MM.1S (cell line): ENCODE measurements around the gene ADCK1.

ENCODE experiments used
- DNase-seq: peaks from one replicate; pipeline ENCODE4 v3.0.0-alpha.2; 2015
- H2AFZ ChIP-seq: fragments of 300-600 bp; sonication (generic); 2 replicates; pipeline ENCODE4 v1.6.0; 2016; ENCODE audit warnings: antibody characterized with exemption, low read length
- H3F3A ChIP-seq: fragments of 300-600 bp; sonication (generic); 2 replicates; pipeline ENCODE4 v1.6.1; 2016; ENCODE audit warnings: mild to moderate bottlenecking, antibody characterized with exemption, low read length, moderate library complexity, mixed read lengths; ENCODE audit not compliant: insufficient read depth
- H3K27ac ChIP-seq: fragments of 300-600 bp; sonication (generic); 2 replicates; pipeline ENCODE4 v1.5.1; 2016; ENCODE audit warnings: mild to moderate bottlenecking, low read length
- H3K27me3 ChIP-seq: fragments of 300-600 bp; sonication (generic); replicated peaks from 2 replicates; pipeline ENCODE4 v1.6.0; 2016; ENCODE audit warnings: low read length; ENCODE audit not compliant: insufficient read depth
- H3K36me3 ChIP-seq: fragments of 300-600 bp; sonication (generic); replicated peaks from 2 replicates; pipeline ENCODE4 v1.6.1; 2016; ENCODE audit warnings: mild to moderate bottlenecking, low read length, mixed read lengths; ENCODE audit not compliant: insufficient read depth
- H3K4me1 ChIP-seq: fragments of 300-600 bp; sonication (generic); 2 replicates; pipeline ENCODE4 v1.6.1; 2016; ENCODE audit warnings: low read length, mixed read lengths
- H3K4me2 ChIP-seq: fragments of 300-600 bp; sonication (generic); 2 replicates; pipeline ENCODE4 v1.6.0; 2016; ENCODE audit warnings: low read depth, low read length
- H3K4me3 ChIP-seq: fragments of 300-600 bp; sonication (generic); 2 replicates; pipeline ENCODE4 v1.5.1; 2016; ENCODE audit warnings: low read length, mixed read lengths
- H3K79me2 ChIP-seq: fragments of 300-600 bp; sonication (generic); 2 replicates; pipeline ENCODE4 v1.6.1; 2016; ENCODE audit warnings: mixed run types, low read length, mixed read lengths
- H3K9ac ChIP-seq: fragments of 300-600 bp; sonication (generic); 2 replicates; pipeline ENCODE4 v1.6.1; 2016; ENCODE audit warnings: low read length, mixed read lengths
- H3K9me2 ChIP-seq: fragments of 300-600 bp; sonication (generic); replicated peaks from 2 replicates; pipeline ENCODE4 v1.6.1; 2016; ENCODE audit warnings: mild to moderate bottlenecking, low read length, mixed read lengths; ENCODE audit not compliant: insufficient read depth
- H3K9me3 ChIP-seq: fragments of 300-600 bp; sonication (generic); replicated peaks from 2 replicates; pipeline ENCODE4 v1.6.1; 2016; ENCODE audit warnings: mild to moderate bottlenecking, low read length, mixed read lengths; ENCODE audit not compliant: insufficient read depth
- H4K20me1 ChIP-seq: fragments of 300-600 bp; sonication (generic); 2 replicates; pipeline ENCODE4 v1.6.1; 2016; ENCODE audit warnings: mild to moderate bottlenecking, low read length, moderate library complexity, mixed read lengths; ENCODE audit not compliant: insufficient read depth
- EZH2 ChIP-seq: fragments of 300-600 bp; sonication (generic); optimal IDR thresholded peaks from 2 replicates; pipeline ENCODE3; 2017; ENCODE audit warnings: low read depth, mild to moderate bottlenecking, antibody characterized with exemption, low read length, mixed read lengths
- EZH2phosphoT487 ChIP-seq: fragments of 300-600 bp; sonication (generic); IDR thresholded peaks from 2 replicates; pipeline ENCODE4 v1.6.1; 2018; ENCODE audit warnings: antibody characterized with exemption, low read length
- TF ChIP-seq, protein P1 (sequence below): fragments of 300-600 bp; sonication (generic); IDR thresholded peaks from 2 replicates; pipeline ENCODE4 v1.5.1; 2016; ENCODE audit warnings: antibody characterized with exemption, low read length, mixed read lengths

The ADCK1 gene

DNA sequence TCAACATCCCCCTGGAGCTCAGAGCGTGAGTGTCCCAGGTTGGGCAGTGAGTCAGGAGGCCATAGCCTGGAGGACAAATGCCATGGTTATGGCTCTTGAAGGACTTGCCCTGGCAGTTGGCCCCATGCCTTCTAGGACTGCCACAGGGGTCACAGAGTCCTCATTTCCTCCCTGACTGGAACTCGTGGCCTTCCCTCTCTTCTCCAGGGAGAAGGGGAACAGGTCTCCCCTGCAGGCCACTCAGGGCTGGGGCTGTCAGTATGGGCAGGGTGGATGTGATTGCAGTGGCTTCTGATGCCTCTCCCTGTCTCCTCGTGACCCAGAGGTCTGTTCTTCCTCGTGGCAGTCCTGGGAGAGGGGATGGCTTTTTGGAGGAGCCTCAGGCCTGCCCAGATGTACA is 70.7 kb downstream of the ADCK1 start:
- H3K4me3 ChIP-seq = no peak overlapping the region
- H3K9me3 ChIP-seq = no peaks in the 10 kb centered on the region
- TF ChIP-seq, protein P1, sequence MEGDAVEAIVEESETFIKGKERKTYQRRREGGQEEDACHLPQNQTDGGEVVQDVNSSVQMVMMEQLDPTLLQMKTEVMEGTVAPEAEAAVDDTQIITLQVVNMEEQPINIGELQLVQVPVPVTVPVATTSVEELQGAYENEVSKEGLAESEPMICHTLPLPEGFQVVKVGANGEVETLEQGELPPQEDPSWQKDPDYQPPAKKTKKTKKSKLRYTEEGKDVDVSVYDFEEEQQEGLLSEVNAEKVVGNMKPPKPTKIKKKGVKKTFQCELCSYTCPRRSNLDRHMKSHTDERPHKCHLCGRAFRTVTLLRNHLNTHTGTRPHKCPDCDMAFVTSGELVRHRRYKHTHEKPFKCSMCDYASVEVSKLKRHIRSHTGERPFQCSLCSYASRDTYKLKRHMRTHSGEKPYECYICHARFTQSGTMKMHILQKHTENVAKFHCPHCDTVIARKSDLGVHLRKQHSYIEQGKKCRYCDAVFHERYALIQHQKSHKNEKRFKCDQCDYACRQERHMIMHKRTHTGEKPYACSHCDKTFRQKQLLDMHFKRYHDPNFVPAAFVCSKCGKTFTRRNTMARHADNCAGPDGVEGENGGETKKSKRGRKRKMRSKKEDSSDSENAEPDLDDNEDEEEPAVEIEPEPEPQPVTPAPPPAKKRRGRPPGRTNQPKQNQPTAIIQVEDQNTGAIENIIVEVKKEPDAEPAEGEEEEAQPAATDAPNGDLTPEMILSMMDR = no peak
- TF ChIP-seq EZH2 = no peak
- TF ChIP-seq EZH2phosphoT487 = no peak
- no peak overlapping the region for H3K4me2 ChIP-seq
- no peaks in the 10 kb centered on the region for H3F3A ChIP-seq
- H2AFZ ChIP-seq = no peak overlapping the region
- no peak for DNase-seq
- no peak overlapping the region for H3K9ac ChIP-seq
- H3K27ac ChIP-seq = no peak overlapping the region
- H3K9me2 ChIP-seq = no peaks in the 10 kb centered on the region
- H4K20me1 ChIP-seq = no peaks in the 10 kb centered on the region
- H3K4me1 ChIP-seq = no peaks in the 10 kb centered on the region
- H3K36me3 ChIP-seq = no peaks in the 10 kb centered on the region
- no peaks in the 10 kb centered on the region for H3K27me3 ChIP-seq
- no peaks in the 10 kb centered on the region for H3K79me2 ChIP-seq

DNA sequence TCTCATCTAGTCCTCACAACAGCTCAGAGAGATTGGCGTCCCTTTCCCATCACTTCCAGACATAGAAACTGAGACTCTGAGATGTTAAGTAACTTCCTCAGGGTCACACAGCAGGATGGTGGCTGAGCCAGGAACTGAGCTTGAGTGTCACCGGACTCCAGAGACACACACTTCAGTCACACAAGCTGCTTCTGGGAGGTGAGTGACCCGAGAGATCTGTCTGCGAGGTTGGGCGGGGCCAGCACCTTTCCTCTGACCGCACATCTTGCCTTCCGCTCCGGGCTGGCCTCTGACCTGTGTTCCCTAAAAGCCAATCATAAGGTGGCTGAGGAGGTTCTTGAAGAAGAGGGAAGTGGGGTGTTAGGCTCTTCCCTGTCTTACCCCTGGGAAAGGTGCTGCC is 72.2 kb downstream of the ADCK1 start:
- H3K27ac ChIP-seq = no peak overlapping the region
- no peaks in the 10 kb centered on the region for H3K27me3 ChIP-seq
- H3K9me3 ChIP-seq = no peaks in the 10 kb centered on the region
- H3K4me3 ChIP-seq = no peak overlapping the region
- no peak overlapping the region for H3K9ac ChIP-seq
- H3K4me1 ChIP-seq = no peaks in the 10 kb centered on the region
- H2AFZ ChIP-seq = no peak overlapping the region
- no peak for DNase-seq
- H3K4me2 ChIP-seq = no peak overlapping the region
- TF ChIP-seq, protein P1 = no peak
- TF ChIP-seq EZH2 = no peak
- no peaks in the 10 kb centered on the region for H3K79me2 ChIP-seq
- no peaks in the 10 kb centered on the region for H3K36me3 ChIP-seq
- no peaks in the 10 kb centered on the region for H3F3A ChIP-seq
- H4K20me1 ChIP-seq = no peaks in the 10 kb centered on the region
- H3K9me2 ChIP-seq = no peaks in the 10 kb centered on the region

DNA sequence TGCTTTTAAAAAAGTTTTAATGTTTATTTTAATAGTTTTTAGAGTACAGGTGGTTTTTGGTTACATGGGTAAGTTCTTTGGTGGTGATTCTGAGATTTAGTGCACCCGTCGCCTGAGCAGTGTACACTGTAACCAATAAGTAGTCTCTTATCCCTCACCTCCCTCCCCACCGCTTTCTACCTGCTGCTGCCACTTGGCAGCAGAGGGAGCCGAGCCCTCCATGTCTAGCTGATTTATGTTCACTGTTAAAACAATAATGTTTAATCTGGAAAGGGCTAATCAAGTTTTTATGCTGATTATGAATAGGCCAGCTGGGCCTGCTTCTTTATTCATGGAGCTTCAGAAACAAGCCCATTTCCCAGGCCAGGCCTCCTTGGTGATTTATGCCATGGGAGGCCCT is 73.1 kb downstream of the ADCK1 start:
- Histone ChIP-seq H3K36me3 (no peaks in the 10 kb centered on the region), H3K27me3 (no peaks in the 10 kb centered on the region), H3K9ac (no peak overlapping the region), H3K79me2 (no peaks in the 10 kb centered on the region), H3K4me2 (no peak overlapping the region), H3K27ac (no peak overlapping the region), H2AFZ (no peak overlapping the region), H3K9me2 (no peaks in the 10 kb centered on the region), H3F3A (no peaks in the 10 kb centered on the region), H3K9me3 (no peaks in the 10 kb centered on the region), H3K4me3 (no peak overlapping the region), H3K4me1 (no peaks in the 10 kb centered on the region), H4K20me1 (no peaks in the 10 kb centered on the region)
- no peak for TF ChIP-seq EZH2phosphoT487
- TF ChIP-seq, protein P1 = no peak
- TF ChIP-seq EZH2 = no peak
- no peak for DNase-seq

DNA sequence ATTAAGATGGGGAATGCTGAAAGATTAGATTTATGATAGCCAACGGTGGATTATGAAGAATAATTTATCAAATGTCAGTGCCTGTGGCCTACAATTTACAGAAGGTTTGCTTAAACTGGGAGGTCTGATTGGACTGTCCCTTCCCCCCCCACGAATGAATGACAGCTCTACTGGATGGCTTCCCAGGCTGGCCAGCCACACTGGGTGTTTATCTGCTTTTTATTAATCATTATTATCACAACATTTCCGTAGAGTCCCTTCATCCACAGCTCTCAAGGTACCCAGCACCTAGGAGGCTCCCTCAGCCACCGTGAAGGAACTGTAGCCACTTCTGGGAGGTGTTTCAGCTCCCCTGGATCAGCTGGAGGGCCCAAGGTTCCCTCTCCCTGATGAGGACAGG is 78.9 kb downstream of the ADCK1 start:
- Histone ChIP-seq H3K27me3 (no peaks in the 10 kb centered on the region), H3K4me1 (no peaks in the 10 kb centered on the region), H3K79me2 (no peaks in the 10 kb centered on the region), H3K36me3 (no peaks in the 10 kb centered on the region), H3K4me2 (no peak overlapping the region), H2AFZ (no peak overlapping the region), H4K20me1 (no peaks in the 10 kb centered on the region), H3K27ac (no peak overlapping the region), H3K4me3 (no peak overlapping the region), H3K9ac (no peak overlapping the region), H3K9me3 (no peaks in the 10 kb centered on the region), H3K9me2 (no peaks in the 10 kb centered on the region), H3F3A (no peaks in the 10 kb centered on the region)
- DNase-seq = no peak
- TF ChIP-seq, protein P1 = no peak
- TF ChIP-seq EZH2 (no peak), EZH2phosphoT487 (no peak)
